BJ (cell line): Measurements from ENCODE around the gene WHRN. TPM values are rescaled to one million over a fixed set of nuclear protein-coding genes. Genes with fewer than 3 reads are reported as not detected.

ENCODE experiments used
- CTCF ChIA-PET: fragments of 350-600 bp; formaldehyde crosslinking; extraction: SDS; loops from one replicate; lab custom pipeline; 2021; ENCODE audit warnings: antibody characterized with exemption, inconsistent platforms; lab: Yijun Ruan, JAX
- POLR2A ChIA-PET: fragments of 300-600 bp; sonication (Branson Sonifier 250); formaldehyde crosslinking; extraction: SDS; loops from one replicate; lab custom pipeline; 2021; ENCODE audit warnings: antibody characterized with exemption; lab: Charles Lee
- DNase-seq: peaks from one replicate; pipeline ENCODE4 v3.0.0-alpha.2; 2011; ENCODE audit warnings: low read depth
- H3K27me3 ChIP-seq: 2 replicates; pipeline ENCODE4 v1.6.0; 2011; ENCODE audit warnings: low read length; ENCODE audit not compliant: control insufficient read depth, insufficient read depth
- H3K36me3 ChIP-seq: 2 replicates; pipeline ENCODE4 v1.5.1; 2011; ENCODE audit warnings: low read length; ENCODE audit not compliant: control insufficient read depth, insufficient read depth
- H3K4me3 ChIP-seq: 2 replicates; pipeline ENCODE4 v1.5.1; 2011; ENCODE audit warnings: low read depth, mild to moderate bottlenecking, control low read depth, low read length
- polyA plus RNA-seq: library from polyadenylated mRNA; depleted of rRNA; stranded (reverse); fragments of >200 nt; gene quantifications from 2 replicates; pipeline ENCODE4 v1.2.3, GENCODE V29; 2011
- TF ChIP-seq, protein P1 (sequence below): IDR thresholded peaks from 2 replicates; pipeline ENCODE4 v1.5.1; 2011; ENCODE audit warnings: low read depth, mild to moderate bottlenecking, control low read depth, inconsistent platforms, low read length, moderate library complexity; ENCODE audit not compliant: insufficient read depth

WHRN gene
- polyA plus RNA-seq, 1 experiment: 1.5 TPM

DNA sequence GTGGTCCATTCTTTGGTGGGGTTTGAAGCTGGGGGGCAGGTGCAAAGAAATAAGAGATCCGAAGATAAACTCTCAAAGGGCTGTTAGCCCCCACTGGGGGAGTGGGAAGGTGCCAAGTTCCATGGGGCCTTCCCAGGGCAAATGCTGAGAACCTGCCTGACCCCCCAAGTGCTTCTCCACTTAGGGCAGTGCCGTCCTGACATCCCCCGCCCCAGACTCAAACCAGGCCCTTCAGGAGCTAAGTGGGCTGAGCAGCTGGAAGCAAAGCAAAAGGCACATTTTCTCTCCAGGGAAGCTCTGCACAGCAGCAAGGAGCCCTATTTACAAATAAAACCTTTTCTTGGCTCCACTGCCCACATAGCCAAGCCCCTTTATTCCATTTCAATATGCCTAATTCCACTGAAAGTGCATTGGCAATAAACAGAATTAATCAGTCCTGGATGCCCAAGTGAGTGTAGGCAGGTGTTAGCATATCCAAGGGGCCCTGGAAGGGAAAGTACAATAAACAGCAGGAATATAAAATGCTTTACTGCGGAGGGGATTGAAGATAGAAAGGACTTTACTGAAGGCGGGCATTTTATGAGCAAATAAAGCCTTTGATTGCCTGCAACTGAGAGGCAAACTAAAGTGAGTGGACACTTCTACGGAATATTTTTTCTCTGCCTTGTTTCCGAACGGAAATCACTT lies 44.6 kb downstream of the WHRN start:
- TF ChIP-seq, protein P1, sequence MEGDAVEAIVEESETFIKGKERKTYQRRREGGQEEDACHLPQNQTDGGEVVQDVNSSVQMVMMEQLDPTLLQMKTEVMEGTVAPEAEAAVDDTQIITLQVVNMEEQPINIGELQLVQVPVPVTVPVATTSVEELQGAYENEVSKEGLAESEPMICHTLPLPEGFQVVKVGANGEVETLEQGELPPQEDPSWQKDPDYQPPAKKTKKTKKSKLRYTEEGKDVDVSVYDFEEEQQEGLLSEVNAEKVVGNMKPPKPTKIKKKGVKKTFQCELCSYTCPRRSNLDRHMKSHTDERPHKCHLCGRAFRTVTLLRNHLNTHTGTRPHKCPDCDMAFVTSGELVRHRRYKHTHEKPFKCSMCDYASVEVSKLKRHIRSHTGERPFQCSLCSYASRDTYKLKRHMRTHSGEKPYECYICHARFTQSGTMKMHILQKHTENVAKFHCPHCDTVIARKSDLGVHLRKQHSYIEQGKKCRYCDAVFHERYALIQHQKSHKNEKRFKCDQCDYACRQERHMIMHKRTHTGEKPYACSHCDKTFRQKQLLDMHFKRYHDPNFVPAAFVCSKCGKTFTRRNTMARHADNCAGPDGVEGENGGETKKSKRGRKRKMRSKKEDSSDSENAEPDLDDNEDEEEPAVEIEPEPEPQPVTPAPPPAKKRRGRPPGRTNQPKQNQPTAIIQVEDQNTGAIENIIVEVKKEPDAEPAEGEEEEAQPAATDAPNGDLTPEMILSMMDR: no peak
- ChIA-PET CTCF (no interaction called here), POLR2A (no interaction called here)
- H3K36me3 ChIP-seq: no peaks in the 10 kb centered on the region
- no peaks in the 10 kb centered on the region for H3K27me3 ChIP-seq
- no peak overlapping the region for H3K4me3 ChIP-seq
- no peak for DNase-seq

DNA sequence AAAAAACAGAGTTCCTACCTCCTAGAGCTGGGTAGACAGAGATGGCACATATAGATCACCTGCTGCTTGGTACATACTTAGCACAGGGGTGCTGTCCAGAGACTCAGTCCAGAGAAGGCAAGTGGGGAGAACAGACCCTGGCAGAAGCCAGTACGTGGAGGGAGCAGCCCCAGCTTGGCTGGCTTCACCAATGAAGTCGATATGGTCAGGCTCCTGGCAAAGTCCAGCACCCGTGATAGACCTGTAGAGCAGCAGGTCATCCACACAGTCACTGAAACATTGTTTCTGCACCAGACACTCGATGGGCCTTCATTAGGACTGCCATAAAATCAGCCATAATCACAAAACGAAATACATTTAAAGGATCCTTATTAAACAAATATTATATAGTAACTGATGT lies 45.8 kb downstream of the WHRN start:
- Histone ChIP-seq H3K4me3 (no peak overlapping the region), H3K36me3 (no peaks in the 10 kb centered on the region), H3K27me3 (no peaks in the 10 kb centered on the region)
- POLR2A ChIA-PET: no interaction called here
- CTCF ChIA-PET: interaction anchor here (1.0 kb wide), 1 partner anchor 202 kb away, joined by 4 read pairs; no protein-coding TSS in a partner anchor
- DNase-seq: no peak
- TF ChIP-seq, protein P1: no peak

DNA sequence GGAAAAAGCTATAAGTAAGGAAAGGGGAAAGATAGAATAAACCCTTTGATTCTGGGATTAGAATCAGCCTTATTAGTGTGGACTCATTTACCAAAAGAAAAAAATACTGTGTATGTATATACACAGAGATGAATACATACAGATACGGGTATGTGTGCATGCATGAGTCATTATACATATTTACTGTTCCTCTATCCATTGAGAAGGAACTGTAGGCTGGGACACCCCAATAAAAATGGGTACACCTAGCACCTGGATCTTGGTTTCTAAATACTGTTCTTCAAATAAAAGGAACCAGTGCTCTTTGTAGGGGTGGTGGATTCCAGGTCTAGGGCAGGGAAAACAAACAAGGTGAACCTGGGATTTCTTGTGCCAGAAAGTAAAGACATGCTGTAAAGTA lies 48.3 kb downstream of the WHRN start:
- TF ChIP-seq, protein P1: no peak
- ChIA-PET CTCF (interaction anchor here (0.7 kb wide), 1 partner anchor 51 kb away, joined by 3 read pairs; no protein-coding TSS in a partner anchor), POLR2A (no interaction called here)
- H3K4me3 ChIP-seq: no peak overlapping the region
- H3K27me3 ChIP-seq: peaks cover 2% of the 10 kb centered on the region; the same call in 1 of the 2 replicates
- H3K36me3 ChIP-seq: no peaks in the 10 kb centered on the region
- no peak for DNase-seq

DNA sequence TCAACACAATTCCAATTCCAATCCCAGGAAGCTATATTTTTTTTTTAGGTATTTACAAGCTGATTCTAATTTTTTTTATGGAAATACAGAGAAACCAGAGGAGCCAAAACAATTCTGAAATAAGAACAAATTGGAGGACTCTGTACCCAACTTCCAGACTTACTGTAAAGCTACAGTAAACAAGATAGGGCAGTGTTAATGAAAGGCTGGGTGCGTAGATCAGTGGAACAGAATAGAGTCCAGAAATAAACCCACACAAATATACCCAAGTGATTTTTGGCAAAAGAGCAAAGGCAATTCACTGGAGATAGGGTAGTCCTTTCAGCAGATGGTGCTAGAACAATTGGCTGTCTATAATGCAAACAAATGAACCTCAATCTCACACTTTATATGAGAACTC lies 50.6 kb downstream of the WHRN start:
- Histone ChIP-seq H3K36me3 (no peaks in the 10 kb centered on the region), H3K27me3 (peaks cover 2% of the 10 kb centered on the region; the same call in 1 of the 2 replicates), H3K4me3 (no peak overlapping the region)
- ChIA-PET CTCF (interaction anchor here (0.6 to 1.0 kb wide), 3 partner anchors 19 to 166 kb away, joined by 3 to 4 read pairs (median 3); no protein-coding TSS in a partner anchor), POLR2A (no interaction called here)
- no peak for DNase-seq
- TF ChIP-seq, protein P1: no peak

DNA sequence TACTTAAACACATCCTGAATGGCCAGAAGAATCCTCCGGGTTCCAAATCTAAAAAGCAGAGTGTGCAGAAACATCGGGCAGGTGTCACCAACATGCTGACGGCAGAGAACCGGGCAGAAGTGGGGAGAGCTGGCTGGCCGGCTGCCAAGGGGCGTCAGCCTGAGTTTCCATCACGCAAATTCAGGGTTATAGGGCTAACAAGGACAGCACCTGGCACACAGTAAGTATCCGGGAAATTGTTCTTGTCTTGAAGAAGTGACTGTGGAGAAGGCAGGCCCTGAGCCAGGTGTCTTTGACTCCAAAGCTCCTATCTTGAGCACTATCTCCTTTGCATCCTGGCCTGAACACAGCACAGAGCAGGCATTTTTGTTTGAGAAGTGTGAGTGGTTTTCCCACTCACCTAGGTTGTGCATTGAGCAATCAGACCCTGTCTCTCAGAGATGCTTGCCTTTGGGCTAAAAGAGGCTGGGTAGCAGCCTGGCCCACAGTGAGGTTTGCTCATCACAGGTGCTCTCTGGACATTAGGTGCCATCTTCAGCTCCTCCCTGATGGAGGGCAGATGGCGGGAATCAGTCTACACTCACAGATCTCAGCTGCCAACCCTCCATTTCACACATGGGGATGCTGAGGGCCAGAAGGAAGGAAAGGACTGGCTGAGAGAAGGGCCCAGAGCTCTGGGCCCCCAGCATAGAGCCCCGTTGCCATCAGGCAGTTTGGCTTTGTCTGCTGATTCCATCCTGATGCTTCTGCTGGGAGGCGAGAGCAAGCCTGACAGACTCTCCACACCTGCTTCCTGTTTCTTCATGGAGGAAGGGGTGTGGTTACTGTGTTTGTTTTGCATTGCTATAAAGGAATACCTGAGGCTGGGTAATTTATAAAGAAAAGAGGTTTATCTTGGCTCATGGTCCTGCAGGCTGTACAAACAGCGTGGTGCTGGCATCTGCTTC lies 52.8 kb downstream of the WHRN start:
- H3K36me3 ChIP-seq: no peaks in the 10 kb centered on the region
- ChIA-PET CTCF (no interaction called here), POLR2A (no interaction called here)
- H3K4me3 ChIP-seq: no peak overlapping the region
- DNase-seq: no peak
- TF ChIP-seq, protein P1: no peak
- peaks cover 2% of the 10 kb centered on the region; the same call in 1 of the 2 replicates for H3K27me3 ChIP-seq
